ENCODE data around the gene CLCNKB.

GRCh38 chr1:16019644-16020277 lies 23.8 kb upstream of the CLCNKB start:
- TF ChIP-seq CTCF (IDR thresholded peaks at IDR 0.05), result no peak
- no peak for TF ChIP-seq POLR2A (IDR thresholded peaks at IDR 0.05)
